Hepatocyte (in vitro differentiated cells): ENCODE data around the gene AK3.

Source experiments
- EZH2 ChIP-seq: fragments of 200-600 bp; sonication (generic); IDR thresholded peaks from 2 replicates; pipeline ENCODE4 v1.6.1; 2016; ENCODE audit warnings: antibody characterized with exemption, mild to moderate bottlenecking, borderline replicate concordance
- TF ChIP-seq, protein P1 (sequence below): fragments of 200-600 bp; sonication (generic); IDR thresholded peaks from 2 replicates; pipeline ENCODE4 v1.5.1; 2016; ENCODE audit warnings: antibody characterized with exemption, mild to moderate bottlenecking; ENCODE audit not compliant: poor library complexity

DNA sequence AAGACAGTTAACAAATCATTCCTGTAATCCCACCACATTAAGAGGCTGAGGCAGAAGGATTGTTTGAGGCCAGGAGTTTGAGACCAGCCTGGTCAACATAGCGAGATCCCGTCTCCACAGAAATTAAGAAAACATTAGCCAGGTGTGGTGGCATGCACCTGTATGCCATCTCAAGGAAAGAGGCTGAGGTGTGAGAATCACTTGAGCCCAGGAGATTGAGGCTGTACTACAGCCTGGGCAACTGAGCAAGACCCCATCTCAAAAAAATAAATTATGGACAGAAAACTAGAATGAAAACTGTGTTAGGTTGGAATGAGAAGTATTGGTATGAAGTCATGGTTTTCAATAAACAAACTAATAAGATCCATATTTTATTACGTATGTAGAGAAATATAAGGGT lies 23.0 kb upstream of the AK3 start:
- TF ChIP-seq, protein P1, sequence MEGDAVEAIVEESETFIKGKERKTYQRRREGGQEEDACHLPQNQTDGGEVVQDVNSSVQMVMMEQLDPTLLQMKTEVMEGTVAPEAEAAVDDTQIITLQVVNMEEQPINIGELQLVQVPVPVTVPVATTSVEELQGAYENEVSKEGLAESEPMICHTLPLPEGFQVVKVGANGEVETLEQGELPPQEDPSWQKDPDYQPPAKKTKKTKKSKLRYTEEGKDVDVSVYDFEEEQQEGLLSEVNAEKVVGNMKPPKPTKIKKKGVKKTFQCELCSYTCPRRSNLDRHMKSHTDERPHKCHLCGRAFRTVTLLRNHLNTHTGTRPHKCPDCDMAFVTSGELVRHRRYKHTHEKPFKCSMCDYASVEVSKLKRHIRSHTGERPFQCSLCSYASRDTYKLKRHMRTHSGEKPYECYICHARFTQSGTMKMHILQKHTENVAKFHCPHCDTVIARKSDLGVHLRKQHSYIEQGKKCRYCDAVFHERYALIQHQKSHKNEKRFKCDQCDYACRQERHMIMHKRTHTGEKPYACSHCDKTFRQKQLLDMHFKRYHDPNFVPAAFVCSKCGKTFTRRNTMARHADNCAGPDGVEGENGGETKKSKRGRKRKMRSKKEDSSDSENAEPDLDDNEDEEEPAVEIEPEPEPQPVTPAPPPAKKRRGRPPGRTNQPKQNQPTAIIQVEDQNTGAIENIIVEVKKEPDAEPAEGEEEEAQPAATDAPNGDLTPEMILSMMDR = no peak
- no peak for TF ChIP-seq EZH2
